Caco-2 (cell line): ENCODE data around the gene PTH1R. TPM values are rescaled to one million over a fixed set of nuclear protein-coding genes. Genes with fewer than 3 reads are reported as not detected.

Source experiments
- BruUV-seq: library from RNA; stranded (reverse); fragments of 400-500 nt; replicated peaks from 2 replicates; lab custom pipeline; 2021; lab: Mats Ljungman, UMichigan
- CTCF ChIA-PET: fragments of 300-600 bp; sonication (Branson Sonifier 250); formaldehyde crosslinking; loops from one replicate; lab custom pipeline; 2022; ENCODE audit warnings: antibody characterized with exemption; lab: Charles Lee
- POLR2A ChIA-PET: fragments of 300-600 bp; sonication (Branson Sonifier 250); formaldehyde crosslinking; loops from one replicate; lab custom pipeline; 2022; ENCODE audit warnings: antibody characterized with exemption; lab: Charles Lee
- DNase-seq, 2 experiments: peaks; one replicate each; pipeline versions ENCODE4 v3.0.0 to v3.0.0-alpha.2; 2020 to 2022
- H3K27me3 ChIP-seq: replicated peaks from 2 replicates; pipeline ENCODE4 v1.6.0; 2011; ENCODE audit warnings: low read length; ENCODE audit not compliant: control insufficient read depth, insufficient read depth
- H3K36me3 ChIP-seq: 2 replicates; pipeline ENCODE4 v1.5.1; 2011; ENCODE audit warnings: low read length; ENCODE audit not compliant: control insufficient read depth, insufficient read depth
- H3K4me1 ChIP-seq: fragments of 250-450 bp; sonication (Bioruptor Pico); 2 replicates; pipeline ENCODE4 v1.5.1; 2020; ENCODE audit warnings: mild to moderate bottlenecking
- H3K4me3 ChIP-seq: 2 replicates; pipeline ENCODE4 v1.5.1; 2011; ENCODE audit warnings: low read depth, mild to moderate bottlenecking, control low read depth, low read length
- H3K9me3 ChIP-seq: fragments of 250-450 bp; sonication (Bioruptor Pico); 2 replicates; pipeline ENCODE4 v1.5.1; 2020; ENCODE audit warnings: mild to moderate bottlenecking, moderate library complexity
- H3K27ac Mint-ChIP-seq: one replicate; pipeline ENCODE4 v1.8.0; 2022; ENCODE audit warnings: mixed read lengths; ENCODE audit not compliant: unreplicated experiment
- H3K27me3 Mint-ChIP-seq: one replicate; pipeline ENCODE4 v1.8.0; 2022; ENCODE audit warnings: mixed read lengths; ENCODE audit not compliant: insufficient read depth, unreplicated experiment
- H3K36me3 Mint-ChIP-seq: one replicate; pipeline ENCODE4 v1.8.0; 2022; ENCODE audit warnings: mild to moderate bottlenecking, mixed read lengths; ENCODE audit not compliant: insufficient read depth, unreplicated experiment
- H3K4me1 Mint-ChIP-seq: one replicate; pipeline ENCODE4 v1.8.0; 2022; ENCODE audit warnings: low read depth, mixed read lengths; ENCODE audit not compliant: unreplicated experiment
- H3K4me3 Mint-ChIP-seq: one replicate; pipeline ENCODE4 v1.8.0; 2022; ENCODE audit warnings: mild to moderate bottlenecking, moderate library complexity, mixed read lengths; ENCODE audit not compliant: unreplicated experiment
- H3K9me3 Mint-ChIP-seq: one replicate; pipeline ENCODE4 v1.8.0; 2022; ENCODE audit warnings: mixed read lengths; ENCODE audit not compliant: unreplicated experiment
- CTCF ChIP-seq, 2 experiments: fragments of 200-600 bp in 1 of 2; IDR thresholded peaks; 1 replicate in 1 of 2; 2 replicates in 1 of 2; pipeline versions ENCODE4 v1.5.1 to v1.8.0; 2011 to 2022; ENCODE audit warnings: antibody characterized with exemption in 1 of 2, control low read depth in 1 of 2, inconsistent platforms in 1 of 2, low read depth in 1 of 2, low read length in 1 of 2, mild to moderate bottlenecking in 1 of 2, moderate library complexity in 1 of 2; ENCODE audit not compliant: insufficient read depth in 1 of 2, severe bottlenecking in 1 of 2, unreplicated experiment in 1 of 2
- intact Hi-C: fragments of 100-400 bp; cut with micrococcal nuclease; formaldehyde crosslinking; loops from one replicate; pipeline ENCODE4 v1.10.0; 2022; ENCODE audit not compliant: unreplicated experiment
- total RNA-seq: library from RNA; stranded (reverse); gene quantifications from 2 replicates; pipeline ENCODE4 v1.2.3, GENCODE V29; 2022

PTH1R gene
- total RNA-seq, 1 experiment from 2014 or later = 5.1 TPM

- H3K9me3 ChIP-seq = no peaks in the 10 kb centered on the region
- Mint-ChIP-seq H3K27ac (peak overlapping the region; percentile 81), H3K36me3 (peaks cover 75% of the 10 kb centered on the region), H3K27me3 (no peaks in the 10 kb centered on the region), H3K4me1 (peaks cover 39% of the 10 kb centered on the region), H3K9me3 (no peaks in the 10 kb centered on the region), H3K4me3 (no peak overlapping the region)
- BruUV-seq = no TSS peak
- intact Hi-C loops = no loop called here
- TF ChIP-seq CTCF (IDR thresholded peaks at IDR 0.05; ENCODE audit: insufficient read depth in 1 of 2, low read depth in 1 of 2, low read length in 1 of 2, severe bottlenecking in 1 of 2, unreplicated experiment in 1 of 2) = no peak
- H3K27me3 ChIP-seq = no peaks in the 10 kb centered on the region
- no peak for DNase-seq
- no peak overlapping the region for H3K4me3 ChIP-seq
- CTCF ChIA-PET = interaction anchor here (0.5 kb wide), 1 partner anchor 202 kb away, joined by 5 read pairs; no protein-coding TSS in a partner anchor
- H3K36me3 ChIP-seq = peaks cover 10% of the 10 kb centered on the region
- peaks cover 60% of the 10 kb centered on the region for H3K4me1 ChIP-seq
- POLR2A ChIA-PET = interaction anchor here (0.7 kb wide), 1 partner anchor 46 kb away, joined by 5 read pairs; no protein-coding TSS in a partner anchor
Measured at GRCh38 chr3:46930945-46931403, 53.5 kb downstream of the PTH1R start.

GRCh38 chr3:46931631-46932331, 54.3 kb downstream of the PTH1R start:
- no peaks in the 10 kb centered on the region for H3K27me3 ChIP-seq
- no peak for TF ChIP-seq CTCF (IDR thresholded peaks at IDR 0.05; ENCODE audit: insufficient read depth in 1 of 2, low read depth in 1 of 2, low read length in 1 of 2, severe bottlenecking in 1 of 2, unreplicated experiment in 1 of 2)
- H3K4me1 ChIP-seq = peaks cover 65% of the 10 kb centered on the region
- no peaks in the 10 kb centered on the region for H3K27me3 Mint-ChIP-seq
- H3K9me3 ChIP-seq = no peaks in the 10 kb centered on the region
- peaks cover 7% of the 10 kb centered on the region for H3K36me3 ChIP-seq
- no peak overlapping the region for H3K4me3 ChIP-seq
- peaks cover 47% of the 10 kb centered on the region for H3K4me1 Mint-ChIP-seq
- peak overlapping the region; percentile 81 for H3K27ac Mint-ChIP-seq
- H3K4me3 Mint-ChIP-seq = no peak overlapping the region
- intact Hi-C loops = no loop called here
- ChIA-PET CTCF (no interaction called here), POLR2A (interaction anchor here (0.7 kb wide), 1 partner anchor 45 kb away, joined by 5 read pairs; no protein-coding TSS in a partner anchor)
- no peaks in the 10 kb centered on the region for H3K9me3 Mint-ChIP-seq
- no TSS peak for BruUV-seq
- no peak for DNase-seq
- H3K36me3 Mint-ChIP-seq = peaks cover 77% of the 10 kb centered on the region

GRCh38 chr3:46932455-46933225, 55.1 kb downstream of the PTH1R start:
- Mint-ChIP-seq H3K36me3 (peaks cover 75% of the 10 kb centered on the region), H3K27ac (peak overlapping the region; percentile 81), H3K4me1 (peaks cover 48% of the 10 kb centered on the region), H3K9me3 (no peaks in the 10 kb centered on the region), H3K4me3 (no peak overlapping the region), H3K27me3 (no peaks in the 10 kb centered on the region)
- Histone ChIP-seq H3K4me1 (peaks cover 72% of the 10 kb centered on the region), H3K27me3 (no peaks in the 10 kb centered on the region), H3K9me3 (no peaks in the 10 kb centered on the region), H3K36me3 (peaks cover 5% of the 10 kb centered on the region), H3K4me3 (no peak overlapping the region)
- no TSS peak for BruUV-seq
- CTCF ChIA-PET = interaction anchor here (1.5 kb wide), 1 partner anchor 49 kb away, joined by 3 read pairs; no protein-coding TSS in a partner anchor
- peak in 1 of 2 experiments; percentile 9 for TF ChIP-seq CTCF (IDR thresholded peaks at IDR 0.05; ENCODE audit: insufficient read depth in 1 of 2, low read depth in 1 of 2, low read length in 1 of 2, severe bottlenecking in 1 of 2, unreplicated experiment in 1 of 2)
- intact Hi-C loops = no loop called here
- POLR2A ChIA-PET = no interaction called here
- no peak for DNase-seq
